Measurements from ENCODE around the gene TMEM167A.
A peak's percentile ranks its signal among the peaks of the same experiment; 100 is the strongest.
"Not testable (repeated sequence)": the region's sequence is repeated elsewhere in the genome, so short reads cannot be mapped to it uniquely, and the experiment has no call there.

TMEM167A gene

DNA sequence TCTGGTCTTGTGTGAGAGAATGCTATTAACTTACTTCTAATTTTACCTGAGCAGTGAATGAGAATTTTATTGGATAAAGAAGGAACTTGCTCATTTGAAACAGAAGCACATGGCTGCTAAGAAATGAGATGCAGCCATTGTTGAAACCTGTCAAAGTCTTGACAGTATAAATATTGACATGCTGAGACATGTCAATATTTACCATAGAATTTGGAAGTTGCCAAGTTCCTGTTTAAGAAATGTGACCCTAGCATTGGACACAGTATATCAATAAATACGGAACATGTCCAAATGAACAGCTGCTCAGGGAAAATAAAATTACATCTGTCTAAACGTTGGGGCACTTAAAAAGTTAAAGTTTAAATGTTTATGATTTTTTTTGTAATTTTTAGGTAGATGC, 7.9 kb upstream of the TMEM167A start:
- TF ChIP-seq CTCF (conservative IDR thresholded peaks at IDR 0.05): no peak

GRCh38 chr5:83084336-83084735, 7.1 kb upstream of the TMEM167A start:
- TF ChIP-seq CTCF (conservative IDR thresholded peaks at IDR 0.05): no peak
- H3K27ac ChIP-seq: no peak overlapping the region

More for the DNA sequence above, 7.9 kb upstream of the TMEM167A start:
- no peak overlapping the region for H3K27ac ChIP-seq

- no peak for TF ChIP-seq CTCF (conservative IDR thresholded peaks at IDR 0.05)
- H3K27ac ChIP-seq: no peak overlapping the region
Observed at GRCh38 chr5:83082750-83083149, 5.6 kb upstream of the TMEM167A start.

DNA sequence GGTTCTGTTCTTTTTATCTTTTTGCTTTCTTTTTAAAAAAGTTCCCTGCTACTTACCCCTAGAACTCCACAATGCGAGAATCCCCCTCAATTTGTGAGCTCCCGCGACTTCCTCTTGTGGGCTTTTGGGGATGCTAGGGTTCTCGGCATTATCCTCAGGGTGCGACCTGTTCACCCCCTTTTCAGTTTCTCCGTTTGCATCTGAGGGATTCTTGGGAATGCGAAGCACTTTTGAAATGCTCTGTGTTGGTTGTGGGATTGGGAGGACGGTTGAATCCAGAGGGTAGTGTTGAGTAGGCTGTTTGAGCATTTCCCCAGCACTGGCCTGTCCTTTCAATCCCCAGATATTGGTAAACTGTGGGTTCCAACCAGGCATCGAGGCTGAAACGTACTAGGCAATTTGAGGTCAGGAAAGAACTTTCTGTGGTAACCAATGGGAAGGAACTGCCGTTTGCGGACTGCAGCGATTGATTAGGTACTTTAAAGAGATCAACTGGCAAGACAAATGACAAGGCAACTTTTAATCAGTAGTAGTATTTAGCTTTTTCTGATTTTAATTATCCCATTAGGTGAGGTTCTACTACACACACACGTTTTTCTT, 568 bp upstream of the TMEM167A start:
- no peak for TF ChIP-seq CTCF (conservative IDR thresholded peaks at IDR 0.05)
- peak overlapping the region; percentile 55; the same call in 1 of the 2 replicates for H3K27ac ChIP-seq

DNA sequence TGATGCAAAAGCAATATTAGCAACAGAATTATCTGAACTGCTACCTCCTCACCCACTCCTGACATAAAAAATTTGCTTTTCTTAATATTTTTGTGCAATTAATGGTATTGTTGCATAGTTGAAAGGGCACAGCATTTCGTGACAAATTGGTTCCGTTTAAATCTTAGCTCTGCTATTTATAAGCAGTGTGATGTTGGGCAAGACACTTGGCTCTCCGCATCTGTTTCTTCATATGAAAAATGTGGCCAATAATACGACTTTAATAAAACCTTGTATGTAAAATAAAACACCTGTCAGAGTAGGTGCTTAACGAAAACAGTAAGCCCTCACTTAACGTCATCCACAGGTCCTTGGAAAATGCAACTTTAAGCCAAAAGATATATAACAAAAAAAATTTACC, 4.2 kb downstream of the TMEM167A start:
- no peak for TF ChIP-seq CTCF (conservative IDR thresholded peaks at IDR 0.05)
- H3K27ac ChIP-seq: no peak overlapping the region

DNA sequence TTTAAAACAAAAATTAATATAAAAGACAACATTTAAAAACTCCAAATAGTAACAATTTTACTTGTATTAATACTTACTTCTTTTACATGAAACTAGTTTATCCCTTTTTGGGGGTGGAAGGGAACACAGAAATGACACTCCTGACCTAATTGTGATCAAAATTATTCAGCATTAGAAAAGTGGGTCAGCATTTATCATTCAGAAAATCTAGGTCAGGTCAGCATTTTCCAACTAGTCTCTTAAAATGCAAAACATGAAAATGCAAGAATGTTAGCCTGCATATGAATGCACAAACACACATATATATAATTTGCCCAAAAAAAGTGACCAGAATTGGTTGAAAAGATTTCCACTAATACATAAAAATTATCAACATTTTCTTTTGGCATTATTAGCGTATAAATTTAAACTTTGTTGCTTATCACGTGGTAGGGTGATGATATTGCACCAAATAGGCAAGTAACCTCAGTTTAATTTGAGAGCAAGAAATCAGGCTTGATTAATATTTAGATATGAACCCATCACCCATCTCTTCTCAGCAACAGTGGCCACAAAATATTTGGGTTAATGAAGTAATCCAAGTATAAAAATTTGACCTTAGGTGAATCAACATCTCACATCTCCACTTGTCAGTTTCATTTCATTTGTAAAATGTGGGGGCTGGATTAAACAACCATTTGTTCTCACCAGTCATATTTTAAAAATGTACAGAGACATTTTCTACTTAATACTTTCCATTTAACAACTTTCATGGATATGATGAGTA, 5.7 kb downstream of the TMEM167A start:
- no peak for TF ChIP-seq CTCF (conservative IDR thresholded peaks at IDR 0.05)
- H3K27ac ChIP-seq: no peak overlapping the region

DNA sequence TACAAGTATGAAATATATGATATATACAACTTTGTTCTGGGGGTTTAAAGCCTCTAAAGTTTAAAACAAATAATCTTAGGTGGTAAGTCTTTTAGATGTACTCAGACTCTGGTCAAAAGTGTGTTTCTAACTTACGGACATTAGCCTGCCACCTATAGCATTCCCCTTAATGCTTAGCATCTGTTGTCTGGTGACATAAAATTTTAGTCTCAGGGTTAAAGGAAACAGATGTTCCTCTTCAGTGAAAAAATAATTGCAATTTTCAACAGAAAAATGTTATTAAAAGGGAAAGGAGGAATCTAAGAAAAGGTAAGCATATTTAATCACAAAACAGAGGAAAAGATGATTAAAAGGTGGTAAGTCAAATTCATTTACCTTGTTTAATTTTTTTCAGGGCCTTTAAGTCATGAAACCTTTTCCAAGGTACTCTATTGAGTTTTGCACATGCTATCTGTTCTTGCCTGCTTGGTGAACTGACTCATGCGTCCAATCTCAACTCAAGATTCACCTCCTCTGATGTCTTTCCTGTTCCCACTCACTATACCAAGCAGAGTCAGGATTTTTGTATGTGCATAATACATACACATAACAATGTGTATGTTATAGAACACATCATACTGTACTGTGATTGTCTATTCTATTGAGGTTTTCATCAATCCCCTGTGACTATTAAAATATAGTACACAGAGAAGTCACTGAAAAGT, 7.9 kb downstream of the TMEM167A start:
- TF ChIP-seq CTCF (conservative IDR thresholded peaks at IDR 0.05): no peak
- no peak overlapping the region for H3K27ac ChIP-seq

DNA sequence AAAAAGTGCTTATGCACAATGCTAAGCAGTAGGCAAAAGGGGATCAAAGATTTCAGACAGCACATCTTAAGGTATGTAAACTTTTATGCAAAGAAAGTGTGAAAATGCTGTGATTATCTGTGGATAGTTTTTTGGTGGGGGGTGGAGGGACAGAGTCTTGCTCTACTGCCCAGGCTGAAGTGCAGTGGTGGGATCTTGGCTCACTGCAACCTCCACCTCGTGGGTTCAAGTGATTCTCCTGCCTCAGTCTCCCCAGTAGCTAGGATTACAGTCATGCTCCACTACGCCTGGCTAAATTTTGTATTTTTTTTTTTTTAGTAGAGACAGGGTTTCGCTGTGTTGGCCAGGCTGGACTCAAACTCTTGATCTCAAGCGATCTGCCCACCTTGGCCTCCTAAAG, 9.8 kb downstream of the TMEM167A start:
- not testable (repeated sequence) for H3K27ac ChIP-seq

All from VCaP (cell line).